ENCODE data around the gene FES.
"Not testable (repeated sequence)": the region's sequence is repeated elsewhere in the genome, so short reads cannot be mapped to it uniquely, and the experiment has no call there.

The FES gene

GRCh38 chr15:90869140-90869541 lies 15.2 kb upstream of the FES start:
- Histone ChIP-seq H3K4me1 (ENCODE audit: insufficient read depth, low read length) (peaks cover 41% of the 10 kb centered on the region), H3K9ac (ENCODE audit: low read depth, low read length) (0 out of 2 replicates have a peak overlapping the region, but pooled peaks have one; percentile 8), H3K9me3 (ENCODE audit: control insufficient read depth, insufficient read depth, low read length) (no peaks in the 10 kb centered on the region), H3K36me3 (ENCODE audit: insufficient read depth, low read length) (no peaks in the 10 kb centered on the region)

GRCh38 chr15:90869601-90870353 lies 14.5 kb upstream of the FES start:
- peak overlapping the region; percentile 19 for H3K9ac ChIP-seq (ENCODE audit: low read depth, low read length)
- H3K4me1 ChIP-seq (ENCODE audit: insufficient read depth, low read length): peaks cover 42% of the 10 kb centered on the region

GRCh38 chr15:90870354-90871138 lies 13.8 kb upstream of the FES start:
- Histone ChIP-seq H3K9me3 (ENCODE audit: control insufficient read depth, insufficient read depth, low read length) (no peaks in the 10 kb centered on the region), H3K4me1 (ENCODE audit: insufficient read depth, low read length) (peaks cover 42% of the 10 kb centered on the region), H3K36me3 (ENCODE audit: insufficient read depth, low read length) (no peaks in the 10 kb centered on the region), H3K9ac (ENCODE audit: low read depth, low read length) (peak overlapping the region; percentile 86)

More at GRCh38 chr15:90869601-90870353, 14.5 kb upstream of the FES start:
- H3K9me3 ChIP-seq (ENCODE audit: control insufficient read depth, insufficient read depth, low read length): no peaks in the 10 kb centered on the region
- H3K36me3 ChIP-seq (ENCODE audit: insufficient read depth, low read length): no peaks in the 10 kb centered on the region

- H3K36me3 ChIP-seq (ENCODE audit: insufficient read depth, low read length): no peaks in the 10 kb centered on the region
- no peaks in the 10 kb centered on the region for H3K9me3 ChIP-seq (ENCODE audit: control insufficient read depth, insufficient read depth, low read length)
- peaks cover 42% of the 10 kb centered on the region for H3K4me1 ChIP-seq (ENCODE audit: insufficient read depth, low read length)
- peak overlapping the region; percentile 86 for H3K9ac ChIP-seq (ENCODE audit: low read depth, low read length)
Measured at GRCh38 chr15:90871139-90871715, 13.1 kb upstream of the FES start.

- no peaks in the 10 kb centered on the region for H3K36me3 ChIP-seq (ENCODE audit: insufficient read depth, low read length)
- H3K4me1 ChIP-seq (ENCODE audit: insufficient read depth, low read length): peaks cover 42% of the 10 kb centered on the region
- peak overlapping the region; percentile 86 for H3K9ac ChIP-seq (ENCODE audit: low read depth, low read length)
- no peaks in the 10 kb centered on the region for H3K9me3 ChIP-seq (ENCODE audit: control insufficient read depth, insufficient read depth, low read length)
Measured at GRCh38 chr15:90871716-90872485, 12.4 kb upstream of the FES start.

- no peaks in the 10 kb centered on the region for H3K9me3 ChIP-seq (ENCODE audit: control insufficient read depth, insufficient read depth, low read length)
- peaks cover 42% of the 10 kb centered on the region for H3K4me1 ChIP-seq (ENCODE audit: insufficient read depth, low read length)
- H3K36me3 ChIP-seq (ENCODE audit: insufficient read depth, low read length): no peaks in the 10 kb centered on the region
- peak overlapping the region; percentile 86 for H3K9ac ChIP-seq (ENCODE audit: low read depth, low read length)
Measured at GRCh38 chr15:90872486-90873184, 11.7 kb upstream of the FES start.

- peak overlapping the region; percentile 1; the same call in 1 of the 2 replicates for H3K9ac ChIP-seq (ENCODE audit: low read depth, low read length)
- peaks cover 3% of the 10 kb centered on the region; the same call in 1 of the 2 replicates for H3K36me3 ChIP-seq (ENCODE audit: insufficient read depth, low read length)
- peaks cover 35% of the 10 kb centered on the region for H3K4me1 ChIP-seq (ENCODE audit: insufficient read depth, low read length)
- H3K9me3 ChIP-seq (ENCODE audit: control insufficient read depth, insufficient read depth, low read length): no peaks in the 10 kb centered on the region
Measured at GRCh38 chr15:90873488-90873997, 10.8 kb upstream of the FES start.

- H3K9ac ChIP-seq (ENCODE audit: low read depth, low read length): no peak overlapping the region
Measured at GRCh38 chr15:90873998-90874605, 10.2 kb upstream of the FES start.

GRCh38 chr15:90874986-90875385 lies 9.3 kb upstream of the FES start:
- peaks cover 23% of the 10 kb centered on the region for H3K4me1 ChIP-seq (ENCODE audit: insufficient read depth, low read length)
- H3K36me3 ChIP-seq (ENCODE audit: insufficient read depth, low read length); H3K9ac ChIP-seq (ENCODE audit: low read depth, low read length); H3K9me3 ChIP-seq (ENCODE audit: control insufficient read depth, insufficient read depth, low read length): not testable (repeated sequence)

More at GRCh38 chr15:90873998-90874605, 10.2 kb upstream of the FES start:
- Histone ChIP-seq H3K4me1 (ENCODE audit: insufficient read depth, low read length) (peaks cover 30% of the 10 kb centered on the region), H3K36me3 (ENCODE audit: insufficient read depth, low read length) (peaks cover 3% of the 10 kb centered on the region; the same call in 1 of the 2 replicates), H3K9me3 (ENCODE audit: control insufficient read depth, insufficient read depth, low read length) (no peaks in the 10 kb centered on the region)

- Histone ChIP-seq H3K9me3 (ENCODE audit: control insufficient read depth, insufficient read depth, low read length) (no peaks in the 10 kb centered on the region), H3K4me1 (ENCODE audit: insufficient read depth, low read length) (peaks cover 18% of the 10 kb centered on the region), H3K36me3 (ENCODE audit: insufficient read depth, low read length) (peaks cover 3% of the 10 kb centered on the region; the same call in 1 of the 2 replicates), H3K9ac (ENCODE audit: low read depth, low read length) (no peak overlapping the region)
Measured at GRCh38 chr15:90875549-90875981, 8.7 kb upstream of the FES start.

GRCh38 chr15:90876046-90876445 lies 8.3 kb upstream of the FES start:
- no peaks in the 10 kb centered on the region for H3K9me3 ChIP-seq (ENCODE audit: control insufficient read depth, insufficient read depth, low read length)
- H3K9ac ChIP-seq (ENCODE audit: low read depth, low read length): no peak overlapping the region
- H3K4me1 ChIP-seq (ENCODE audit: insufficient read depth, low read length): peaks cover 18% of the 10 kb centered on the region
- peaks cover 3% of the 10 kb centered on the region; the same call in 1 of the 2 replicates for H3K36me3 ChIP-seq (ENCODE audit: insufficient read depth, low read length)

GRCh38 chr15:90876512-90877170 lies 7.7 kb upstream of the FES start:
- Histone ChIP-seq H3K36me3 (ENCODE audit: insufficient read depth, low read length) (peaks cover 3% of the 10 kb centered on the region; the same call in 1 of the 2 replicates), H3K9ac (ENCODE audit: low read depth, low read length) (no peak overlapping the region), H3K9me3 (ENCODE audit: control insufficient read depth, insufficient read depth, low read length) (no peaks in the 10 kb centered on the region), H3K4me1 (ENCODE audit: insufficient read depth, low read length) (peaks cover 18% of the 10 kb centered on the region)

Measured in ES-I3 (cell line).